ENCODE data around the gene PDE6B. TPM values are rescaled to one million over a fixed set of nuclear protein-coding genes. Genes with fewer than 3 reads are reported as not detected.

PDE6B gene
- total and polyA plus RNA-seq, 10 donors = 4.4 to 19.8 (median 11.8) TPM

DNA sequence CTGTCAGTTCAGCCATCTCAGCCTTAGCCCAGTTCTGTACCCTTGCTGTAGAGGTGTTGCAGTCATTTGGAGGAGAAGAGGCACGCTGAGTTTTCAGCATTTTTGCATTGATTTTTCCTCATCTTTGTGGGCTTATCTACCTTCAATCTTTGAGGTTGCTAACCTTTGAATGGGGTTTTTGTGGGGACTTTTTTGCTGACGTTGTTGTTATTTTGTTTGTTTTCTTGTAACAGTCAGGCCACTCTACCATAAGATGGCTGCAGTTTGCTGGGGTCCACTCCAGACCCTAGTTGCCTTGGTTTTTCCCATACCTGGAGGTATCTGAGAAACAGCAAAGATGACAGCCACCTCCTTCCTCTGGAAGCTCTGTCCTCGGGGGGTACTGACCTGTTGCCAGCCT lies 26.4 kb upstream of the PDE6B start:
- H3K4me1 ChIP-seq = peaks cover 0 to 3% (median 0%) of the 10 kb centered on the region in 6 donors
- TF ChIP-seq, protein P1, sequence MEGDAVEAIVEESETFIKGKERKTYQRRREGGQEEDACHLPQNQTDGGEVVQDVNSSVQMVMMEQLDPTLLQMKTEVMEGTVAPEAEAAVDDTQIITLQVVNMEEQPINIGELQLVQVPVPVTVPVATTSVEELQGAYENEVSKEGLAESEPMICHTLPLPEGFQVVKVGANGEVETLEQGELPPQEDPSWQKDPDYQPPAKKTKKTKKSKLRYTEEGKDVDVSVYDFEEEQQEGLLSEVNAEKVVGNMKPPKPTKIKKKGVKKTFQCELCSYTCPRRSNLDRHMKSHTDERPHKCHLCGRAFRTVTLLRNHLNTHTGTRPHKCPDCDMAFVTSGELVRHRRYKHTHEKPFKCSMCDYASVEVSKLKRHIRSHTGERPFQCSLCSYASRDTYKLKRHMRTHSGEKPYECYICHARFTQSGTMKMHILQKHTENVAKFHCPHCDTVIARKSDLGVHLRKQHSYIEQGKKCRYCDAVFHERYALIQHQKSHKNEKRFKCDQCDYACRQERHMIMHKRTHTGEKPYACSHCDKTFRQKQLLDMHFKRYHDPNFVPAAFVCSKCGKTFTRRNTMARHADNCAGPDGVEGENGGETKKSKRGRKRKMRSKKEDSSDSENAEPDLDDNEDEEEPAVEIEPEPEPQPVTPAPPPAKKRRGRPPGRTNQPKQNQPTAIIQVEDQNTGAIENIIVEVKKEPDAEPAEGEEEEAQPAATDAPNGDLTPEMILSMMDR (IDR thresholded peaks at IDR 0.05 in 8 of 11, conservative IDR thresholded peaks at IDR 0.05 in 3 of 11) = no peak
- TF ChIP-seq POLR2A (IDR thresholded peaks at IDR 0.05) (no peak), POLR2AphosphoS5 (IDR thresholded peaks at IDR 0.05) (no peak)
- no peaks in the 10 kb centered on the region for H3K36me3 ChIP-seq
- H3K4me3 ChIP-seq = no peak overlapping the region
- no peak for DNase-seq
- peaks cover 0 to 22% (median 2%) of the 10 kb centered on the region in 8 donors for H3K9me3 ChIP-seq
- intact Hi-C loops (cut with DNase I; ENCODE audit: low total_unique reads) = no loop called here
- H3K27me3 ChIP-seq (replicated peaks in 1 of 7) = peaks cover 0 to 53% (median 0%) of the 10 kb centered on the region in 7 donors
- WGBS, 5 donors = 73 to 82% (median 78%) methylated on average over 3 of the region's 3 CpGs
- no peak overlapping the region for H3K27ac ChIP-seq

DNA sequence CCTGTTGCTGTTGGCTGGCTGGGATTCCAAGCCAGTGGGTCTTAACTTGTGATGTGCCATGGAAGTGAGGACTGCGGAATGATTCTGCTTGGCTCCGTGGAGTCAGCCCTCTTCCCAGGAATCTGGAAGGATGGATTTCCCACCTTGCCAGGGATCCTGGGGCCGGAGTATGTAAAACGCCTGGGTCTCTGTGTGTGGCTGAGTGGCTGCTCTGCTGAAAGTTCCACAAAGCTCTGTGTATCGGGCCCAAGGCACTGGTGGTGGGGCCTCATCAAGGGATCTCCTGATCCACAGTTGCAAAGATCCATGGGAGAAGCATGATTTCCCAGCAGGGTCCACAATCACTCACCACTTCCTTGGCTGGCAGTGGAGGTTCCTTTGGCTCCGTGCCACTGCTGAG lies 25.2 kb upstream of the PDE6B start:
- TF ChIP-seq, protein P1 (IDR thresholded peaks at IDR 0.05 in 8 of 11, conservative IDR thresholded peaks at IDR 0.05 in 3 of 11) = no peak
- TF ChIP-seq POLR2A (IDR thresholded peaks at IDR 0.05) = no peak
- TF ChIP-seq POLR2AphosphoS5 (IDR thresholded peaks at IDR 0.05) = no peak
- intact Hi-C loops (cut with DNase I; ENCODE audit: low total_unique reads) = no loop called here
- H3K27ac ChIP-seq = no peak overlapping the region
- peaks cover 0 to 53% (median 0%) of the 10 kb centered on the region in 7 donors for H3K27me3 ChIP-seq (replicated peaks in 1 of 7)
- no peaks in the 10 kb centered on the region for H3K36me3 ChIP-seq
- H3K4me1 ChIP-seq = peaks cover 0 to 6% (median 0%) of the 10 kb centered on the region in 6 donors
- peak; percentile 42 for DNase-seq
- H3K9me3 ChIP-seq = peaks cover 0 to 11% (median 0%) of the 10 kb centered on the region in 8 donors
- no peak overlapping the region for H3K4me3 ChIP-seq
- WGBS, 5 donors = 80 to 94% (median 84%) methylated on average over 6 of the region's 6 CpGs

DNA sequence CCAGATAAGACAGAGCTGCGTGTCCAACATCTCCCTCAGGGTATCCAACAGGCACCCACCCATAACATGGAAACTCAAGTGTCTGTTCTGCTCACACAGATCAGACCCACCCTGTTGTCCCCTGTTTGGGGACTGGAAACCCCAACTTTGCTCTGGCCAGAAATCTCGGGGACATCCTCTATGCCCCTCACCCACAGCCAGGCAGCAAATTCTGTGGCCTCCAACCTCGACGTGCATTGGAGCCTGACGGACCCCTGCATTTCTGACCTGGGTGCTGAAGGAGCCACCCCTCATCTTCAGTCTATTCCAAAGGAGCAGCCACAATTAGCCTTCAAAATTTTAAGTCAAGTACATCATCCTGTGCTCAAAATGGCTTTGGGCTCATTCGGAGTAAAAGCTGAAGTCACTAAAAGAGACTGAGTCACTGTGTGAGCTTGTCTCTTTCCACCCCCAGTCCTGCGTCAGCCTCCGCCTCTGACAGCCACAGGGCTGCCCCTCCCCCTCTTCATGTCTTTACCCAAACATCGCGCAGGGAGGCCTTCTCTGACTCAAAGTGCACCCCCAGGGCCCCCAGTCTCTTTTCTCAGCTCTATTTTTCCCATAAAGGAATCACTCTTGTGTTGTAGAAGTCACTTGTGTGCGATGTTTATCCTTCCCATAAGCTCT lies 24.4 kb upstream of the PDE6B start:
- H3K27me3 ChIP-seq (replicated peaks in 1 of 7) = peaks cover 0 to 53% (median 0%) of the 10 kb centered on the region in 7 donors
- WGBS, 5 donors = 68 to 73% (median 69%) methylated on average over 11 of the region's 11 CpGs
- peak; percentile 42 for DNase-seq
- H3K27ac ChIP-seq = no peak overlapping the region
- H3K36me3 ChIP-seq = no peaks in the 10 kb centered on the region
- no peak for TF ChIP-seq POLR2A (IDR thresholded peaks at IDR 0.05)
- TF ChIP-seq, protein P1 (IDR thresholded peaks at IDR 0.05 in 8 of 11, conservative IDR thresholded peaks at IDR 0.05 in 3 of 11) = no peak
- TF ChIP-seq POLR2AphosphoS5 (IDR thresholded peaks at IDR 0.05) = no peak
- H3K4me1 ChIP-seq = peaks cover 0 to 6% (median 0%) of the 10 kb centered on the region in 6 donors
- intact Hi-C loops (cut with DNase I; ENCODE audit: low total_unique reads) = no loop called here
- peaks cover 0 to 10% (median 0%) of the 10 kb centered on the region in 8 donors for H3K9me3 ChIP-seq
- no peak overlapping the region for H3K4me3 ChIP-seq
